BLaER1 treated with 17β-estradiol and CSF1 and Interleukin-3, amounts not matched to agents 10 nM and 100 nM (cell line): Measurements from ENCODE around the gene LFNG.
A peak's percentile ranks its signal among the peaks of the same experiment; 100 is the strongest.

ENCODE experiments used
- H3K27ac ChIP-seq, 11 experiments: shearing (Covaris generic); formaldehyde crosslinking; 2 replicates each; pipeline ENCODE4 v1.8.1; 2022
- H3K27me3 ChIP-seq, 11 experiments: shearing (Covaris generic); formaldehyde crosslinking; 2 replicates each; pipeline ENCODE4 v1.8.1; 2022
- H3K36me3 ChIP-seq, 11 experiments: shearing (Covaris generic); formaldehyde crosslinking; 2 replicates each; pipeline ENCODE4 v1.8.1; 2022
- H3K4me1 ChIP-seq, 10 experiments: shearing (Covaris generic); formaldehyde crosslinking; 2 replicates each; pipeline ENCODE4 v1.8.1; 2022
- H3K4me2 ChIP-seq, 11 experiments: shearing (Covaris generic); formaldehyde crosslinking; 2 replicates each; pipeline ENCODE4 v1.8.1; 2022
- H3K4me3 ChIP-seq, 10 experiments: shearing (Covaris generic); formaldehyde crosslinking; 2 replicates each; pipeline ENCODE4 v1.8.1; 2022
- H3K9ac ChIP-seq, 11 experiments: shearing (Covaris generic); formaldehyde crosslinking; 2 replicates each; pipeline ENCODE4 v1.8.1; 2022
- H3K9me3 ChIP-seq, 11 experiments: shearing (Covaris generic); formaldehyde crosslinking; replicated peaks in 1 of 11; 2 replicates each; pipeline ENCODE4 v1.8.1; 2022
- H4K20me1 ChIP-seq, 11 experiments: shearing (Covaris generic); formaldehyde crosslinking; 2 replicates each; pipeline ENCODE4 v1.8.1; 2022
- Cebpa-rat ChIP-seq, 11 experiments: shearing (Covaris generic); IDR thresholded peaks; 2 replicates each; pipeline ENCODE4 v1.8.1; 2022

Gene LFNG

GRCh38 chr7:2502647-2502966 is 17.0 kb upstream of the LFNG start:
- Histone ChIP-seq H3K27me3 (peaks cover 0 to 33% (median 0%) of the 10 kb centered on the region in 11 experiments; a peak in 4 of 22 replicates), H3K9me3 (no peaks in the 10 kb centered on the region), H3K36me3 (no peaks in the 10 kb centered on the region), H3K9ac (peak overlapping the region in 1 of 11 experiments; percentile 13; a peak in 1 of 22 replicates), H3K4me2 (peak overlapping the region in 9 of 11 experiments; percentile 53 to 98 (median 88); a peak in 16 of 22 replicates), H3K4me3 (no peak overlapping the region), H4K20me1 (0 out of 22 replicates have a peak, but pooled peaks cover 0 to 3% (median 0%) of the 10 kb centered on the region in 11 experiments), H3K27ac (peak overlapping the region in 1 of 11 experiments; percentile 30; a peak in 1 of 22 replicates), H3K4me1 (peaks cover 27 to 100% (median 98%) of the 10 kb centered on the region in 10 experiments)
- TF ChIP-seq Cebpa-rat (IDR thresholded peaks at IDR 0.05), result no peak

- no peaks in the 10 kb centered on the region for H3K9me3 ChIP-seq
- H3K4me2 ChIP-seq, result peak overlapping the region; percentile 42 to 98 (median 77)
- peaks cover 27 to 100% (median 98%) of the 10 kb centered on the region in 10 experiments for H3K4me1 ChIP-seq
- no peak overlapping the region for H3K4me3 ChIP-seq
- H3K27ac ChIP-seq, result peak overlapping the region in 4 of 11 experiments; percentile 2 to 44 (median 17); a peak in 3 of 22 replicates
- peak overlapping the region in 2 of 11 experiments; percentile 33 to 35; a peak in 4 of 22 replicates for H3K9ac ChIP-seq
- TF ChIP-seq Cebpa-rat (IDR thresholded peaks at IDR 0.05), result no peak
- H3K36me3 ChIP-seq, result no peaks in the 10 kb centered on the region
- H4K20me1 ChIP-seq, result 0 out of 22 replicates have a peak, but pooled peaks cover 0 to 3% (median 0%) of the 10 kb centered on the region in 11 experiments
- H3K27me3 ChIP-seq, result peaks cover 0 to 26% (median 0%) of the 10 kb centered on the region in 11 experiments; a peak in 4 of 22 replicates
Observed at GRCh38 chr7:2503056-2503941, 16.3 kb upstream of the LFNG start.

GRCh38 chr7:2504128-2504888 is 15.3 kb upstream of the LFNG start:
- no peak overlapping the region for H3K4me3 ChIP-seq
- no peak for TF ChIP-seq Cebpa-rat (IDR thresholded peaks at IDR 0.05)
- H3K36me3 ChIP-seq, result no peaks in the 10 kb centered on the region
- H3K4me2 ChIP-seq, result peak overlapping the region in 10 of 11 experiments; percentile 51 to 98 (median 82); a peak in 18 of 22 replicates
- H3K9ac ChIP-seq, result peak overlapping the region in 2 of 11 experiments; percentile 20 to 35; a peak in 2 of 22 replicates
- H3K9me3 ChIP-seq, result no peaks in the 10 kb centered on the region
- peak overlapping the region in 3 of 11 experiments; percentile 2 to 20 (median 7); a peak in 3 of 22 replicates for H3K27ac ChIP-seq
- 0 out of 22 replicates have a peak, but pooled peaks cover 0 to 3% (median 0%) of the 10 kb centered on the region in 11 experiments for H4K20me1 ChIP-seq
- peaks cover 0 to 21% (median 0%) of the 10 kb centered on the region in 11 experiments; a peak in 4 of 22 replicates for H3K27me3 ChIP-seq
- peaks cover 31 to 100% (median 98%) of the 10 kb centered on the region in 10 experiments for H3K4me1 ChIP-seq

- Histone ChIP-seq H3K9me3 (no peaks in the 10 kb centered on the region), H3K9ac (peak overlapping the region in 1 of 11 experiments; percentile 20; a peak in 1 of 22 replicates), H3K4me3 (no peak overlapping the region), H3K4me1 (peaks cover 37 to 100% (median 99%) of the 10 kb centered on the region in 10 experiments), H3K4me2 (peak overlapping the region in 9 of 11 experiments; percentile 3 to 98 (median 88); a peak in 17 of 22 replicates), H3K27ac (peak overlapping the region in 2 of 11 experiments; percentile 2 to 20; a peak in 1 of 22 replicates), H4K20me1 (0 out of 22 replicates have a peak, but pooled peaks cover 0 to 3% (median 0%) of the 10 kb centered on the region in 11 experiments), H3K27me3 (peaks cover 0 to 25% (median 0%) of the 10 kb centered on the region in 11 experiments; a peak in 4 of 22 replicates), H3K36me3 (no peaks in the 10 kb centered on the region)
- no peak for TF ChIP-seq Cebpa-rat (IDR thresholded peaks at IDR 0.05)
Observed at GRCh38 chr7:2504889-2505375, 14.6 kb upstream of the LFNG start.

- no peak overlapping the region for H3K9ac ChIP-seq
- H4K20me1 ChIP-seq, result 0 out of 22 replicates have a peak, but pooled peaks cover 0 to 3% (median 0%) of the 10 kb centered on the region in 11 experiments
- TF ChIP-seq Cebpa-rat (IDR thresholded peaks at IDR 0.05), result no peak
- no peaks in the 10 kb centered on the region for H3K9me3 ChIP-seq
- H3K4me3 ChIP-seq, result no peak overlapping the region
- H3K27ac ChIP-seq, result 0 out of 22 replicates have a peak overlapping the region, but pooled peaks of 2 of the 11 experiments have one; percentile 20 to 99
- H3K36me3 ChIP-seq, result no peaks in the 10 kb centered on the region
- peaks cover 42 to 100% (median 99%) of the 10 kb centered on the region in 10 experiments for H3K4me1 ChIP-seq
- peaks cover 0 to 25% (median 0%) of the 10 kb centered on the region in 11 experiments; a peak in 4 of 22 replicates for H3K27me3 ChIP-seq
- H3K4me2 ChIP-seq, result peak overlapping the region in 9 of 11 experiments; percentile 3 to 98 (median 88); a peak in 13 of 22 replicates
Observed at GRCh38 chr7:2505401-2505800, 14.2 kb upstream of the LFNG start.

- Histone ChIP-seq H3K27me3 (peaks cover 0 to 25% (median 0%) of the 10 kb centered on the region in 11 experiments; a peak in 4 of 22 replicates), H3K4me1 (peaks cover 61 to 100% (median 99%) of the 10 kb centered on the region in 10 experiments), H3K4me2 (peak overlapping the region; percentile 84 to 98 (median 95)), H3K9me3 (no peaks in the 10 kb centered on the region), H4K20me1 (0 out of 22 replicates have a peak, but pooled peaks cover 0 to 3% (median 0%) of the 10 kb centered on the region in 11 experiments), H3K27ac (peak overlapping the region in 10 of 11 experiments; percentile 54 to 99 (median 96); a peak in 20 of 22 replicates), H3K4me3 (peak overlapping the region in 8 of 10 experiments; percentile 14 to 63 (median 46); a peak in 11 of 20 replicates), H3K36me3 (no peaks in the 10 kb centered on the region), H3K9ac (peak overlapping the region in 10 of 11 experiments; percentile 5 to 90 (median 84); a peak in 18 of 22 replicates)
- no peak for TF ChIP-seq Cebpa-rat (IDR thresholded peaks at IDR 0.05)
Observed at GRCh38 chr7:2507208-2507916, 12.2 kb upstream of the LFNG start.

- Histone ChIP-seq H3K9me3 (no peaks in the 10 kb centered on the region), H3K27me3 (peaks cover 0 to 25% (median 0%) of the 10 kb centered on the region in 11 experiments; a peak in 4 of 22 replicates), H3K4me2 (peak overlapping the region; percentile 84 to 98 (median 95)), H3K9ac (peak overlapping the region in 10 of 11 experiments; percentile 5 to 90 (median 84); a peak in 19 of 22 replicates), H3K27ac (peak overlapping the region in 10 of 11 experiments; percentile 54 to 99 (median 96); a peak in 20 of 22 replicates), H4K20me1 (0 out of 22 replicates have a peak, but pooled peaks cover 0 to 3% (median 0%) of the 10 kb centered on the region in 11 experiments), H3K4me3 (peak overlapping the region in 9 of 10 experiments; percentile 9 to 63 (median 44); a peak in 16 of 20 replicates), H3K36me3 (no peaks in the 10 kb centered on the region), H3K4me1 (peaks cover 66 to 100% (median 99%) of the 10 kb centered on the region in 10 experiments)
- no peak for TF ChIP-seq Cebpa-rat (IDR thresholded peaks at IDR 0.05)
Observed at GRCh38 chr7:2507917-2508306, 11.7 kb upstream of the LFNG start.
